Measurements from ENCODE around the gene CPA1.
A peak's percentile ranks its signal among the peaks of the same experiment; 100 is the strongest.

CPA1 gene

DNA sequence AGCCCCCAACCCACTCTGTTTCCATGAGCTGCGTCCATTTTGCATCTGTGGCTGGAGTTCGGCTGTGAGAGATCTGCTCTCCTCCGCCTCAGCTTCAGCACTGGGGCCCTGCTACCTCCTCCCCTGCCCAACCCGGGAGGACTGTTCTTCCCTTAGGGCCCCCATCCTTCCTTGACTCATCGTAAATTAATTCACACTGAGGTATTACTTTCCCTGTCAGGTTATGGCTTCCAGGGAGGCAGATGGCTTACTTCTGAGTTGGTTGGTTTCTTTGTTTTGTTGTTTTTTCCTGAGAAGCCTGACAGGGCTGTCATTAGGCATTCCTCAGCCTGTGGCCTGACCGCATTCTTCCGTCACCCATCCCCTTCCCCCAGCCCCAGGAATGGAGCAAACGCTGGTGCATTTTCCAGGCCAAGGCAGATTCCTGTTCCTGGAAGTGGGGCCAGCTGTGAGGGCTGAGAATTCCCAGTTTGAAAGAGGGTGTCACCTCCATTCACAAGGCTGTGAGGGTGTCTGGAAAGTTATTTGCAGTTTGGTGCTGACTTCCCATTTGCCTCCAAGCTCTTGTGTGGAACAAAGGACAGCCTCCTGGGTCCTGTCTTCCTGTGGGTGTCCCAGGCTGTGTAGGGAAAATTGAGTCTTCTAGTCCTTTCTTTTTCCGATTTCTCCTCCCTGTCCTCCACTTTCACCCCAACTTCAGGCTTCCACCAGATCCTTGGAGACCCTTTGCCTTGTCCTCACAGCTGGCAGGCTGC, 24.0 kb upstream of the CPA1 start:
- DNase-seq (ENCODE audit: low read depth): peak; percentile 98

DNA sequence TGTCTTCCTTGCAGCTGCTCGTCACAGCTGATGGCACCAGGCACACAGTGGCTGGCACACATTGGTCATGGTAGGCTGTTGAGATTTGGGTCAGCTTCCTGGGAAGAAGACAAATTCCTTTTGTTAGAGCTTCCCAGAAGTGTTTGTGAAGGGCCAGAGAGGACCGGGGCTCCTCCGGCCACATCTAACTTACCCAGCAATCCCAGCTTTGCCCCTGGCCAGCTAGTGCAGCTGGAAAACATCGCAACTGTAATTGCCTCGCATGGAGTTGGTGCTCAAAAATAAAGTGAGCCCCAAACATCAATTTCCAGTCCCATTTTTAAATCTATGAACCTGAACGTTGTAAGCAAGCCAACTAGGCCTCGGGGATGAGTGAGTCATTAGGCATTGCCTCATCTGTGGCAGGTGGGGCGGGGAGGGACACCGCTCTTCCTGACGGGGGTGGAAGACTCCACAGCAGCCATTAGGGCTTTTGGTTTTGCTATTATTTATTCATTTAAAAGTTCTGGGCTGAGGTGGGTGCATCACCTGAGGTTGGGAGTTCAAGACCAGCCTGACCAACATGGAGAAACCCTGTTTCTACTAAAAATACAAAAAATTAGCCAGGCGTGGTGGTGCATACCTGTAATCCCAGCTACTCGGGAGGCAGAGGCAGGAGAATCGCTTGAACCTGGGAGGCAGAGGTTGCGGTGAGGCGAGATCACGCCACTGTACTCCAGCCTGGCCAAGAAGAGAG, 23.2 kb upstream of the CPA1 start:
- DNase-seq (ENCODE audit: low read depth): peak; percentile 92

DNA sequence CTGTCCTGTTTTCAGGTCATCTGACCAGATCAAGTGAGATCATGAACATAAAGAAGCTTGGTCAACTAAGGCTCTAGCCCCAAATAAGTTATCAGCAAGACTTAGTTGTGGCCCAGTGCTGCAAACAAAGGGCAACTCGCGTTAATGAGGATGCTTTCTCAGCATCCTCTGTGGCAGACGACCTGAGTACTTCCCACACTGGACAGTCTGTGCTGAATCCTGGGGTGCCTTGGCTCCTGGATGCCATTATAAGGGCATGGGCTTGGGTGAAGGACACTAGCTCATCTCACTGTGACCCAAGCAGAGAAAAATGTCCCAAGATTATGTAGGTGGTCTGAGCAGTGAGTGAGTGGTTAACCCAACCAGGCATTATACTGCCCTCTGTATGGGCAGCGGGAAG, 21.8 kb upstream of the CPA1 start:
- DNase-seq (ENCODE audit: low read depth): no peak

DNA sequence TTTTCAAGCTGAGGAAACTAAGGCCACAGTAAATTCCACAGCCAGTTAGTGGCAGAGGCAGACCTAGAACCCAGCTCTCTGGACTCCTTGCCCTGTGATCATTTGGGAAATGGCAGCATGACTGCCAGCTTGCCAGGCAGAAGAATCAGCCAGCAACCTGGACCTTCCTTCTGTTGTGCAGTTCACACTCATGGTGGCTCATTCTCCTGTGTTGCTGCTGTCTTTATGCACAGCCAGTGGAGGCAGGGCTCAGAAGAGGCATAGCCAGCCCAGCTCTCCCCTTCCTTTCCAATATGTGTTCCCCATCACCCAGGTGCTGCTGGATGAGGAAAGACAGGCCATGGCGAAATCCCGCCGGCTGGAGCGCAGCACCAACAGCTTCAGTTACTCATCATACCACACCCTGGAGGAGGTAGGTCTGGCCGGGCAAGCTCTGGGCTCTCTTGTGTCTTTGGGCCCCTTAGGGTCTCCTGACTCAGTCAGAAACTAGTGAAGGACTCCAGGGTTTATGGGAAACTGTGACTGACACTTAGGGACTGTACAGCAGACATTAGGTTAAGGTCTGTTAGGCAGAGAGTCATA, 20.9 kb upstream of the CPA1 start:
- no peak for DNase-seq (ENCODE audit: low read depth)

DNA sequence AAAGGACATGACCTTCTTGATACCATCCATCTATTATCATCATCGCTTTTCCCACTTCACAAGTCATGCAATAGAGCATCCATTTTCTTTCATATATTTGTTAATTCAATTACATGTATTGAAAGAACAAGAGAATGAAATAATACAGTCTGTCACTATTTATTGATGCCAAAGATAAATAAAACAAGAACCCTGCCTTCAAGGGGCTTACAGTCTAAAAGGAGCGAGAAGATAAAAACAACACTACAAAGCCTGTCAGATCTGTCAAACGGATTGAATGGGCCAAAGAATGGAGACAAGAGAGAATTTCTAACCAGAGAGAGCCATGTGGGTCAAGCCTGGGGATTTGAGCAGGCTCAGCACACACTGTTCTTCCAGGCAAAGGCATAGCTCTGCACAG, 19.8 kb upstream of the CPA1 start:
- DNase-seq (ENCODE audit: low read depth): no peak

DNA sequence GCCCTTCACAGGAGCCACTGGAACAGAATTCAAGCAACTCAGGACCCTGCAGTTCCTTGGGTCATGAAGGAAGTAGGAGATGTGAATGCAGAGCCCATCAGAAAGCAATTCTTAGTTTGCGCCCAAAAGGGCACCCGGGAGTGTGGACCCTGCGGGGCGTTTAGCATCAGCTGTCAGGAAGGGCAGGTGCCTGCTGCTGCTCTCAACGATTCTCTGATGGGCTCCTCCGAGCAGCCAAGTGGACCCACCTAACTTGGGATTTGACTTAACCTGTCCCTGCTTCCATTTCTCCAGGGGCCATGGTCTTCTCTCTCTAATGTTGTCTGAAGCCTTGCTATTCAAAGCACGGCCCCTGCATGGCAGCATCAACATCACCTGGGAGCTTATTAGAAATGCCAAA, 18.6 kb upstream of the CPA1 start:
- no peak for DNase-seq (ENCODE audit: low read depth)

DNA sequence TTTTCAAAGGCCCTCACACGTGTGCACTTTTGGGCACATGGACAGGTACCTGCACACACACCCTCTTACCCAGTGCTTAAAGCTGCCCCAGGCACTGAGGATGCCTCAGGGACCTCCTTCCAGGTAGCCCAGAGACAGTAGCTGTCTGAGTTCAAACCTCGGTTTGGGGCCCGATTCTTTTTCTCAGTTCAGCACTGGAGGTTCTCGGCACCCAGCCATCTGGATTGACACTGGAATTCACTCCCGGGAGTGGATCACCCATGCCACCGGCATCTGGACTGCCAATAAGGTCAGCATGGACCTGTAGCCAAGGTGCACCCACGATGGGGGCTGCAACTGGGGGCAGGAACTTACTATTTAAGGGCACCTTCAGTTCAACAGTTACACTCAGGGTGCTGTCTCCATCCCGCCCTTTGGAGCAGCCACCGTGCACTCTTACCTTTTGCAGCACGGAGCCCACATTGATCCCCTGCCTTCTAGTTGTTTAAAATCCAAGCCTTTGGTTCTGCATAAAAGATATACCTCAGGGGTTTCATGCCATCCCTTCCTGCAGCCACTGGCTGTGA, 18.0 kb upstream of the CPA1 start:
- no peak for DNase-seq (ENCODE audit: low read depth)

DNA sequence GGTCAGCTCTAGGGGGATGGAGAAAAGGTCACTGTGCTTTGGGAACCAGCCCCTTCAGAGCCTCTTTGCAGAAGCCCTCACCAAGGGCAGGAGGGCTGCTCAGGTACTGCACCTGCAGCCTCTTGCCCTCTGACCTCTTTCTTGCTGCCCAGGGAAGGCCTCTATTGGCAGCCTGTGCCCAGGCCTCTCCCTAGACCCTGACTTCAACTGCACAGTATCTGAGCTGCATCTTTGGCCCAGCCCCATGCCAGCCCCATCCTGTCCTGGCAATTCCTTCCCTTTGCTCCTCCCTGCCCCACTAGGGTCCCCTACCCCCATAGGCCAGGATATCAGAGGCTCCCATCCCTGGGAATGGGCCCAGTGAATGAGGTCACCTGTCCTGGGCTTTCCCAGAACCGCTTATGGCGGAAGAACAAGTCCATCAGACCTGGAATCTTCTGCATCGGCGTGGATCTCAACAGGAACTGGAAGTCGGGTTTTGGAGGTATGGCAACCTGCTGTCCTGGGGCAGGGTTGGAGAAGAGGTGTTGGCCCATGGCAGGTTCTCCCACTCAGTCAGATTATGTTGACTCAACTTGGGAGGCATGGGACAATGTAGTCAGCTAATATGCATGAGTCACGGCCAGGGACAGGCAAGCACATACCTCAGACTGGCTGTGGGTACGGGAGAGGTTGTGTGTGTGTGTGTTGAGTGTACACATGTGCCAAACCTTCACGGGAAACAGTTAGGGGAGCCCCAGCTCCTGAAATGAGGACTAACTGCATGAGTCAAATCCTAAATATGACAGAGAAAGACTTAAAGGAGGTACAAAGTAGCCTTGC, 17.1 kb upstream of the CPA1 start:
- DNase-seq (ENCODE audit: low read depth): peak; percentile 98

DNA sequence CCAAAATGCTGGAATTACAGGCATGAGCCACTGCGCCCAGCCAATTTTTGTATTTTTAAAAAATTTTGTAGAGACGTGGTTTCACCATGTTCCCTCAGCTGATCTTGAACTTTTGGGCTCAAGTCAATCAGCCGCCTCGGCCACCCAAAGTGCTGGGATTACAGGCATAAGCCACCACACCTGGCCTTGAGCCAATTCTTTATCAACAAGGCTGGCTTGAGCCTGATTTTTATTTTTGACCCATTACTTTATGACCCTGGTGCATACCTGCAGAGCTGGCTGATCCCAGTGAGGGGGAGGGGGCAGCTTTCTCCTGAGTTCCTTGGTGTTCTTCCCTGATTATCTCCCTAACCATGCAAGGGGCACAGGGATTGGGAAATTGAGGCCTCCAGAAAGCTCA, 15.8 kb upstream of the CPA1 start:
- no peak for DNase-seq (ENCODE audit: low read depth)

DNA sequence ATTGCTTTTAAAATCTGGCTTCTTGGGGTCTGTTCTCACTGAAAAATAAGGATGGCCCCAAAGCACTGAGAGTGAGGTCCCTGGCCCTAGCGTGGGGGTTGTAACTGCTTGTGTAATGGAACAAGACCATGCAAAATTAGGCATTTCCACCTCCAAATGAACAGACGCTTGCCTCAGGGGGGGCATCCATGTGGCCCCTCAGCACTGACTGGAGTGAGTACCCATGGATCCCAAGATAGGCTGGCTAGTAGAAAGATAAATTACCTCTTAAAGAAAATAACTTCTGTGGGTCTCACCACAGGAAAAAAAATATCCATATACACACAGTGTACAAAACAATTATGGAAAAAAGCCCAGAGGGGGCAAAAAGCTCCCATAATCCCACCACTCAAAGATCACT, 15.2 kb upstream of the CPA1 start:
- no peak for DNase-seq (ENCODE audit: low read depth)

DNA sequence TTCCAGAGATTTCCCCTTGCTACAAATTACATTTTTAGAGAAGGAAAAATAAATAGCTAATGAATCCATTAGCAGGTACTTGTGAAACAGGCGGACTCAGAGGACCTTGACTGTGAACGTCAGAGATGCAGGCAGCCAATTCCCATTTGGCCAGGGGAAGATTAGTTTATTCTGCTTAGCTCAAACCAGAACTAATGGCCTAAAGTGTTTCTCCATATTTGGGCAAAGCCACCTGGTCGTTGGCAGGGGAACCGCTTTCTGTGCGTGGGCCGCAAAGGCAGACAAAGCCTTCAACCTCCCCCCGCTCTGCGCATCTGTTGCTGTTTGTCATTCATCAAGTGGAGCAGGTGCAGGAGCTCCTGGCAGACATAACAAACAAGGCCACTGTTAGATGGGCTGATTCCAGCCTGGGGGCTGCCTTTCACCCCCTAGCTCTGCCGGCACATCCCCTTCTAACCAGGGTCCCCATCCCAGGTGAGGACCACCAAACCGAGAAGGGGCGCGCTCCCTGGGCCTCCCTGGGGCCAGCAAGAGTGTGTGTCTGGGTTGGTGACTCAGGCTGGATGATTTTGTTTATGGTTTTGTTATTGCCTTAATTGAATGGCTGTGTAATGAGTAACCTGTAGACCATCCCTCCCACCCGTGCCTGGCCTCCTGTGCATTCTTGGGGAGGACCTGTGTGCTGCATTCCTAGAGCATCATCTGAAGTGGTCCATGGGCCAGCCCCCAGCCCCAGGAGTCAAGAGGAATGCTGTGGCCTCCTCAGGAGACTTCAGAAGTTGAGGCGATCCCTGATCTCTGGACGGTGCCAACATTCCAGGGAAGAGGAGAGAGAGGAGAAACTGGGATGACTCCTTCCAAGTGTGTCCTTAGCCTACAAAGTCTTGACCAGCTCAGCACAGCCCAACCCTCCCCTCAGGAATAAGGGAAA, 14.5 kb upstream of the CPA1 start:
- peak; percentile 98 for DNase-seq (ENCODE audit: low read depth)

DNA sequence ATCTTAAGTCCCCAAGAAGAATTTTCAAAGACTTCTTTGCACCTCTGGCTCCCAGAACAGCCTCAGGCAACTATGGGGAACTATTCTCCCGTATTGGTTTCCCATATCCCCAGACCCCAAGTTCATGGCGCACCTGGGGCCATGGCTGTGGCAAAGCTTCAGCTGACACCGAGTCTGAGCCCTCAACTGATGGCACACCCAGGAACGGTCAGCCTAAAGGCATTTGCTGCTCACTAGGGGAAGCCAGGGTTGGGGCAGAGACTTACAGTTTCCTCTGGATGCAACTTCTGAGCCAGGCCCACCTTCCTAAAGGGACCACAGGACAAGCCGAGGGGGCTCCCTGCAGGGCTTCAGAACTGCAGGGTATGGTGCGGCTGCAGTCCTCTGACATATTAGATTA, 13.7 kb upstream of the CPA1 start:
- DNase-seq (ENCODE audit: low read depth): no peak

DNA sequence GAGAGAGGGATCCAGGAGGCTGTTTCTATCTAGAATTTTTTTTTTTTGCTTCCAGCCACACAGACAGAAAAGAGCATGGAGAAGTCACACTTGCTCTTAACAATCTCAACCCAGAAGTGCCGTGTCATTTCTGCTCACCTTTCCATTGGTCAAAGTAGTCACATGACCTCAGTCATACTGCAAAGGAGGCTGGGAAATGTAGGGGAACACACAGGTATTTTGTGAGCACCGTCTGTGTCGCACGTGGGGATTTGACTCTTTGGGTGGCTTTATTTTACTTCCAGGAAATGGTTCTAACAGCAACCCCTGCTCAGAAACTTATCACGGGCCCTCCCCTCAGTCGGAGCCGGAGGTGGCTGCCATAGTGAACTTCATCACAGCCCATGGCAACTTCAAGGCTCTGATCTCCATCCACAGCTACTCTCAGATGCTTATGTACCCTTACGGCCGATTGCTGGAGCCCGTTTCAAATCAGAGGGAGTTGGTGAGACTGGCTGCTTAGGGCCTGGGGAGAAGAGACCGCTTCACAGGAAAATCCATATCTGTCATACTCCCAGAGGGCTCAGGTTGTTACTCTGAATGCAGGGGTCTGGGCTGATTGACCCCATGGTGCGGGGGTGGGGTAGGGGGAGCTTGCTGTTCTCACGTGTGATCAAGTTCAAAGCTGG, 13.1 kb upstream of the CPA1 start:
- DNase-seq (ENCODE audit: low read depth): no peak

DNA sequence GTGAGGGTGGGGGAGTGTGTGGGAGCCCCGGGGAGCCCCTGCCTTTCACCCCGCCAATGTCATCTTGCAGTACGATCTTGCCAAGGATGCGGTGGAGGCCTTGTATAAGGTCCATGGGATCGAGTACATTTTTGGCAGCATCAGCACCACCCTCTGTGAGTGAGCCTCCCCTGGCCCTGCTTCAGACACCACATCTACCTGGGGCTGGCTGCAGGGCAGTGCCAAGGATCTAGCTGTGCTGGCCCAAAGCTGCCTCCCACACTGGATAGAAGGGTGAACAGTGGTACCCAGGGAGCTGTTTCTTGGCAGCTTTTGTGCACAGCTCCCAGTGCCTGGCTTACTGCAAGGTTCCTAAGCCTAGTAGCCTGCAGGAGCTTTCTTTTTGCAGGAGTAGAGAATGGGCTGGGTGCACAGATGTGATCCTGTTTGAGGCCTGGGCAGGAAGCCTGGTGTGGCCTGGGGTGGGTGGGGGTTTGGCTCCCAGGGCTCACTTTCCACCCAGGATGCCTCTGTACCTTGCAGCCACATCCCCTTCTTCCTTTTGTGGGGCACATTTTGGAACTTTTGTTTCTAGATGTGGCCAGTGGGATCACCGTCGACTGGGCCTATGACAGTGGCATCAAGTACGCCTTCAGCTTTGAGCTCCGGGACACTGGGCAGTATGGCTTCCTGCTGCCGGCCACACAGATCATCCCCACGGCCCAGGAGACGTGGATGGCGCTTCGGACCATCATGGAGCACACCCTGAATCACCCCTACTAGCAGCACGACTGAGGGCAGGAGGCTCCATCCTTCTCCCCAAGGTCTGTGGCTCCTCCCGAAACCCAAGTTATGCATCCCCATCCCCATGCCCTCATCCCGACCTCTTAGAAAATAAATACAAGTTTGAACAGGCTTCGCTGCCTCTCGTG, 12.2 kb upstream of the CPA1 start:
- no peak for DNase-seq (ENCODE audit: low read depth)

DNA sequence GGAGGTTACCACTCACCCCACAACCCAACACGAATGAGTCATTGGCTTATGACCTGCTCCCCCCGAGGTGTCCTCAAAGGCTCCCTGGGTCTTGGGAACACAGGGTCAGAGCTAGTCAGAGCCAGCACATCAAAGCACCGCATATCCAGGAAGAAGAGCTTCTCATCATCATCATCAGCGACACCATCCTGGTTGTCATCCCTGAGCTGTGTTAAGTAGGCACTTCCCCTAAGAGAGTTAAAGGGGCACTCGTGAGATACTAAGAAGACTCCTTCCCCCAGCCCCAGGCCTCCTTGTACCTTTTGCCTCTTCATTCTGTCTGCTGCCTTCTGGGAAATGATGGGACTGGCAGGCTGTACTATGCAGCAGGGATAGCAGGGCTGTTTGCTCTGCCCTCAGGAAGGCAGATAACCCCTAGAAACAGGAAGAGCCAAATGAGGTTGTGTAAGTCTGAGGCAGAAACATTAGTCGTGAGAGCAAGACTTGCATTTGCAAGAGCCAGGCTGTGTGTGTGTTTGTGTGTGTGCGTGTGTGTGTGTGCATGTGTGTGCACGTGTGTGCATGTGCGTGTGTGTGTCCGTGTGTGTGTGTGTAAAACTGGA, 11.1 kb upstream of the CPA1 start:
- DNase-seq (ENCODE audit: low read depth): peak; percentile 94

DNA sequence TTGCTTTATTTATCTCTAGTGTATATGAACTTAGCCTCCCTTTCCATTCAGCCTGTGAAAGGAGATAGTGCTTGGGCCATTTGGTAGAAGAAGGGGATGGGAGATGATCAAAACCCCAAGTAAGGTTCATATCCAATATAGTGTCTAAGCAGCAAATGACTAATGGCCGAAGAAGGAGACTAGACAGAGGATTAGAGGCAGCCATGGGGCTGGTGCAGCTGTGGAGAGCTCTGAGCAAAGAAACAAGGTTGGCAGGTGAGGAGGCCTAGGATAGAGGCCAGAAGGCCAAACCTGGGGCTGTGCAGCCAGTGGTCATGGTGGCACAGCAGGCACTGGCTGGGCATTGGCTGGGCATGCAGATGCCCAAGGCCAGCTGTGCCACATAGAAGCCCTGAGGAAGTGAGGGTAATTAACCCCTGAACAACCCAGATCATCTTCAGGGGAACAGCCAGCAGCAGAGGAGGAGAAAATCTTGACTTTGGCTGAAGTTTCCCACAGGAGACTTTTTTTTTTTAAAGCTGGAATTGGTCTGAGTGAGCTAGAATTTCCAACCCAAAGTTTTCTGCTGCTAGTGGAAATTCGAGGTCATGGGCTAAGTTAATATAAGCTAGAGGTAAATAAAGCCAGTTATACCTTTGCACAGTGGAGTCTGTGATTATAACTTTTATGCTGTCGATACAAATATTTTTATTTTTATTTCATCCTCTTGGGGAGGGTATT, 10.3 kb upstream of the CPA1 start:
- DNase-seq (ENCODE audit: low read depth): no peak

DNA sequence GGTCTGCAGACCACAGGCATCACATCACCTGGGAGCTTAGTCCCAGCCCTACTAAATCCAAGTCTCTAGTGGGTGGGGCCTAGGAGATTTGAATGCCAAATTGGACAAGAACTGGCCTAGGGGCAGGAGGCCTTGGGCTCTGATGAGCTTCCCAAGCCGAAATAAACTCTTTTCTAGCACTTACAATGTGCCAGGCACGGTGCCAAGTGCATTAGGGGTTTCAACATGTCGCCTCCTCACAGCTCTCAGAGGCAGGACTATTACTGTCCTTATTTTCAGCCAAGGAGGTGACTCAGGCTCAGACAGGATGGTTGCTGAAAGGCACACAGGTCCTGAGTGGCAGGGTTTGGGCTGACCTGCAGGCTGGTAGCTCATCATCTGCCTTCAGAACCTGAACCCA, 9.2 kb upstream of the CPA1 start:
- peak; percentile 46 for DNase-seq (ENCODE audit: low read depth)

DNA sequence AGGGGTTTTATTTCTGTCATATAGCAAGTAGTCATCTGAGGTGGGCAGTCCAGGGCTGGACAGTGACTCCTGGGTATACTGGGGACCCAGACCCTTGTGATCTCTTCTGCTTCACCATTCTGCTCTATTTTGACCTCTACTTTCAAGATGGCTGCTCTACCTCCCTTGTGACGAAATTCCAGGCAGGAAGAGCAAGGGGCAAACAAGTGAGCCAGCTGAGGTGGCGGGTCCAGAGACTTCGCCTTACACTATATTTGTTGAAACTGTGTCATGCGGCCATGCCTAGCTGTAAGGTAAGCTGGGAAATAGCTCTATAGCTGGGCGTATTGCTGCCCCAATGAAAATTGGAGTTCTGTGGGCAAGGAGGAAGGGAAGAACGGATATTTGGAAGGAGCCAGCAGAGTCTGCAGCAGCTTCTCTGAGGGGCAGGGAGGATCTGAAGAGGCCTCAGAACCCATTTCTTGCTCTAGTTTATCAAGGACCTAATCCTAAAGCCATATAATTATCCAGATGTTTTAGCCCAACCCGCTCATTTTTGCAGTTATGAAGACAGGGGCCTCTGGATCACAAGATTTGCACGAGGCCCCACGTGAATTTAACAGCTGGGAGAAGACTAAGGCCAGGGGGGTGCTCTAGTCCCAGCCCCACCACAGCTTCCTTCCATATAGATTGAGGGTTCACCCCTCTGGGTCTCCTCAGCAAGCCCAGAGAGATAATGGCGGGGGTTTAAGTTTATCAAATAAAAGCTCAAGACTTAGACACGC, 7.7 kb upstream of the CPA1 start:
- no peak for DNase-seq (ENCODE audit: low read depth)

Measured in amniotic epithelial cell (primary cell).